Activated CD8-positive, alpha-beta T cell treated with anti-CD3 and anti-CD28 coated beads for 36 hours (primary cell): Measurements from ENCODE around the gene CCZ1. TPM values are rescaled to one million over a fixed set of nuclear protein-coding genes. Genes with fewer than 3 reads are reported as not detected.
"Not testable (repeated sequence)": the region's sequence is repeated elsewhere in the genome, so short reads cannot be mapped to it uniquely, and the experiment has no call there.

Experiments used
- ATAC-seq: fragments of 200-7000 bp; cut with Tn5 transposase; one replicate; pipeline ENCODE4 v1.10.0; 2021; ENCODE audit warnings: mild to moderate bottlenecking, moderate library complexity
- CTCF ChIA-PET: fragments of 350-600 bp; sonication (Branson Sonifier 250); formaldehyde crosslinking; loops from one replicate; lab custom pipeline; 2021; ENCODE audit warnings: antibody characterized with exemption; lab: Charles Lee
- POLR2A ChIA-PET: fragments of 350-600 bp; sonication (Branson Sonifier 250); formaldehyde crosslinking; loops from one replicate; lab custom pipeline; 2021; ENCODE audit warnings: antibody characterized with exemption; lab: Charles Lee
- DNase-seq: peaks from one replicate; pipeline ENCODE4 v3.0.0-alpha.2; 2020
- H3K27ac Mint-ChIP-seq: one replicate; pipeline ENCODE4 v1.8.0; 2021; ENCODE audit warnings: mild to moderate bottlenecking, mixed read lengths
- H3K27me3 Mint-ChIP-seq: one replicate; pipeline ENCODE4 v1.8.0; 2021; ENCODE audit warnings: mixed read lengths
- H3K36me3 Mint-ChIP-seq: one replicate; pipeline ENCODE4 v1.8.0; 2021; ENCODE audit warnings: low read depth, mixed read lengths
- H3K4me1 Mint-ChIP-seq: one replicate; pipeline ENCODE4 v1.8.0; 2021; ENCODE audit warnings: low read depth, mixed read lengths
- H3K4me3 Mint-ChIP-seq: one replicate; pipeline ENCODE4 v1.8.0; 2021; ENCODE audit warnings: mild to moderate bottlenecking, moderate library complexity, mixed read lengths
- H3K9me3 Mint-ChIP-seq: one replicate; pipeline ENCODE4 v1.8.0; 2021; ENCODE audit warnings: mixed read lengths
- intact Hi-C: fragments of 100-400 bp; cut with micrococcal nuclease; formaldehyde crosslinking; loops from one replicate; pipeline ENCODE4 v1.10.0; 2022
- total RNA-seq, 2 experiments: library from RNA; stranded (reverse); gene quantifications; one replicate each; pipeline ENCODE4 v1.2.3, GENCODE V29; 2021
- TF ChIP-seq, protein P1 (sequence below): fragments of 200-600 bp; IDR thresholded peaks from one replicate; pipeline ENCODE4 v1.8.0; 2022; ENCODE audit warnings: antibody characterized with exemption, mild to moderate bottlenecking

Gene CCZ1
- 100 to 1,000 TPM; 102 to 107 TPM for total RNA-seq

DNA sequence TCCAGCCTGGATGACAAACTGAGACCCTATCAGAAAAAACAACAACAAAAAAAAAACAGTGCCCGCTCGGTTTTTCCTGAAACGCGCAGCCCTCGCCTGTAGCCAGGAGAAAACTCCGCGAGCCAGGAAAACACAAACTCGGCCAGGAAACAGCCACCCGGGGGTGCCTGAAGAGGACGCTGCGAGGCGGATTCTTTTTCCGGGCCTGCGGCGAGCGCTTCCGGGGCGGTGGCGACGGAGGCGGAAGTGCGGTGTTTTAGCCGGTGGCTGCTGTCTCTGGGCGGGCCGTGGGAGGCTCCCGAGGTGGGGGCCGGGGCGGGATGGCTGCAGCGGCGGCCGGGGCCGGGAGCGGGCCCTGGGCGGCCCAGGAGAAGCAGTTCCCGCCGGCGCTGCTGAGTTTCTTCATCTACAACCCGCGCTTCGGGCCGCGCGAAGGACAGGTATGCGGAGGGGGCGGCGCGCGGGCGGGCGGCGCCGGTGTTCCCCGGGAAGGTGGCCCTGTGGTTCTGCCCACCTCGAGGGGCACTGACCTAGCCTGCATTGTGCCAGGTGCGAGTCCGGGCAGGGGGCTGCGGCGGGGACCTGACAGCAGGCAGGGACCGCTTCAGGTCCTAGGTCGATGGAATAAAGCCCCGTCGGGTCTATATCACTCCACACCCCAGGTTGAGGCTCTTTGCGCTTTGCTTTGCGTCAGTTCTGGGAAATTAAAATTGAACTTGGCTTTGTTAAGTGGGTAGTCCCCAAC lies at the start of gene CCZ1:
TSS of gene CCZ1 (plus strand) at position 254 of the 745 bp plus-strand sequence. CDS start at position 321, 67 bp downstream.
- H3K27me3 Mint-ChIP-seq, H3K9me3 Mint-ChIP-seq, intact Hi-C loops, H3K4me1 Mint-ChIP-seq, CTCF ChIA-PET, H3K36me3 Mint-ChIP-seq, POLR2A ChIA-PET: not testable (repeated sequence)
- Mint-ChIP-seq H3K4me3 (peak within 1 kb of the TSS; percentile 85), H3K27ac (peak within 1 kb of the TSS; percentile 91)
- ATAC-seq = peak; percentile 94
- DNase-seq = peak; percentile 86

DNA sequence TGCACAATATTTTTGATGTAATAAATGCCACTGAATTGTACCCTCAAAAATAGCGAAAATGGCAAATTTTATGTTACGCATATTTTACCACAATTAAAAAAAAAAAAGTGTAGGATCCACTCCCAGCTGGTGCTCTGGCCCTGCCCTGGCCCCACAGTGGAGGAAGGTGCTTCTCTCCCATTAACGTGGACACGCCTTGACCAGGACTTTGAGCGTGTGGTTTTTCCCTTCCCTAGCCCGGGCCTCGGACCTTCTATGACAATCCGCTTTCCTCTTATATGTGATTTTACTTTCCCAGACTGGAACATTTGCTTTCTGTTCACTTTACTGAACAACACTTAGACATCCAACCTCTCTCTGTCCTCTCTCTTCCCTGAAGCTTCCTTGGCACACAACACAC lies 47.6 kb upstream of the CCZ1 start:
- TF ChIP-seq, protein P1, sequence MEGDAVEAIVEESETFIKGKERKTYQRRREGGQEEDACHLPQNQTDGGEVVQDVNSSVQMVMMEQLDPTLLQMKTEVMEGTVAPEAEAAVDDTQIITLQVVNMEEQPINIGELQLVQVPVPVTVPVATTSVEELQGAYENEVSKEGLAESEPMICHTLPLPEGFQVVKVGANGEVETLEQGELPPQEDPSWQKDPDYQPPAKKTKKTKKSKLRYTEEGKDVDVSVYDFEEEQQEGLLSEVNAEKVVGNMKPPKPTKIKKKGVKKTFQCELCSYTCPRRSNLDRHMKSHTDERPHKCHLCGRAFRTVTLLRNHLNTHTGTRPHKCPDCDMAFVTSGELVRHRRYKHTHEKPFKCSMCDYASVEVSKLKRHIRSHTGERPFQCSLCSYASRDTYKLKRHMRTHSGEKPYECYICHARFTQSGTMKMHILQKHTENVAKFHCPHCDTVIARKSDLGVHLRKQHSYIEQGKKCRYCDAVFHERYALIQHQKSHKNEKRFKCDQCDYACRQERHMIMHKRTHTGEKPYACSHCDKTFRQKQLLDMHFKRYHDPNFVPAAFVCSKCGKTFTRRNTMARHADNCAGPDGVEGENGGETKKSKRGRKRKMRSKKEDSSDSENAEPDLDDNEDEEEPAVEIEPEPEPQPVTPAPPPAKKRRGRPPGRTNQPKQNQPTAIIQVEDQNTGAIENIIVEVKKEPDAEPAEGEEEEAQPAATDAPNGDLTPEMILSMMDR = no peak
- no peak overlapping the region for H3K27ac Mint-ChIP-seq
- no peaks in the 10 kb centered on the region for H3K4me1 Mint-ChIP-seq
- intact Hi-C loops = no loop called here
- no peak for DNase-seq
- no peak for ATAC-seq
- POLR2A ChIA-PET = interaction anchor here (0.6 kb wide), 1 partner anchor 787 kb away, joined by 4 read pairs; no protein-coding TSS in a partner anchor
- H3K36me3 Mint-ChIP-seq = no peaks in the 10 kb centered on the region
- no peak overlapping the region for H3K4me3 Mint-ChIP-seq
- no peaks in the 10 kb centered on the region for H3K27me3 Mint-ChIP-seq
- CTCF ChIA-PET = interaction anchor here (0.7 kb wide), 1 partner anchor 423 kb away, joined by 3 read pairs; no protein-coding TSS in a partner anchor
- H3K9me3 Mint-ChIP-seq = no peaks in the 10 kb centered on the region

DNA sequence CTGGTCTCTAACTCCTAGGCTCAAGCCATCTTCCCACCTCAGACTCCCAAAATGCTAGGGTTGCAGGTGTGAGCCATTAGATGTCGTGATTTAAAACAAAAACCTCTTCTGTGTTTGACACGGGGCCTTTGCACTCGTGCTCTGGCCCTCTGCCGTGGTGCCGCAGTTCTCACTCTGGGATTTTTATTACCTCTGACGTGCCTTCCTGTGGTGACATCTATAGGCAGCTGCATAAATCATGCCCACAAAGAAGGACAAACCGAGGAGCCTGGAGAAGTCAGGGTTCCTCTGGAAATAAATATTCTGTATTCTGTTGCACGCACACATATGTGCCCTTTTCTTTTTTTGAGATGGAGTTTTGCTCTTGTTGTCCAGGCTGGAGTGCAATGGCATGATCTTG lies 43.8 kb upstream of the CCZ1 start:
- TF ChIP-seq, protein P1 = no peak
- no peak for ATAC-seq
- Mint-ChIP-seq H3K4me3 (no peak overlapping the region), H3K27me3 (no peaks in the 10 kb centered on the region), H3K36me3 (no peaks in the 10 kb centered on the region), H3K4me1 (peaks cover 11% of the 10 kb centered on the region), H3K9me3 (no peaks in the 10 kb centered on the region), H3K27ac (no peak overlapping the region)
- ChIA-PET POLR2A (no interaction called here), CTCF (no interaction called here)
- DNase-seq = no peak
- intact Hi-C loops = no loop called here

DNA sequence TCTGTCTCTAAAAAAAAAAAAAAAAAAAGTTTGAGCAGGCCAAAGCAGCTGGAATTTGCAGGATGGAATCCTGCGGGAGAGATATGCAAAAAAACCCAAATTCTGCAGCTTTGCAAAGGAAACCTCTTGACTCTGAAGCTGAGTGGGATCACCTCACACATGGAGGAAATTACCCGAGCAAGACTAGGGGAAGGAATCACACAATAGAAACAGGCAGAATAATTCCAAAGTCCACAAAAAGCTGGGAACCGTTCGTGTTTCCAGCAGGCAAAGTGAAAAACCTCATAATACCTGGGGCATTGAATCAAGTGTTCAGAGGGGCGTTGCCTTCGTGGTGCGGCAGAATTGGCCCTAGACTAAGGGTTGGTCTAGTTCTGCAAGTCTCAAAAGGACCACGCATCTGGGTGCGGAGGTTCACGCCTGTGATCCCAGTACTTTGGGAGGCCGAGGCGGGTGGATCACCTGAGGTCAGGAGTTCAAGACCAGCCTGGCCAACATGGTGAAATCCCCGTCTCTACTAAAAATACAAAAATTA lies 41.4 kb upstream of the CCZ1 start:
- H3K4me1 Mint-ChIP-seq = peaks cover 11% of the 10 kb centered on the region
- POLR2A ChIA-PET = interaction anchor here (0.5 kb wide), 1 partner anchor 140 kb away, joined by 3 read pairs; no protein-coding TSS in a partner anchor
- H3K36me3 Mint-ChIP-seq, DNase-seq, H3K27me3 Mint-ChIP-seq, H3K4me3 Mint-ChIP-seq, ATAC-seq, intact Hi-C loops, H3K27ac Mint-ChIP-seq, H3K9me3 Mint-ChIP-seq: not testable (repeated sequence)
- CTCF ChIA-PET = interaction anchor here (0.7 to 3.1 kb wide), 23 partner anchors 9 to 621 kb away, joined by 3 to 12 read pairs (median 3); partner anchors contain the start of genes AIMP2, PMS2 and RNF216

DNA sequence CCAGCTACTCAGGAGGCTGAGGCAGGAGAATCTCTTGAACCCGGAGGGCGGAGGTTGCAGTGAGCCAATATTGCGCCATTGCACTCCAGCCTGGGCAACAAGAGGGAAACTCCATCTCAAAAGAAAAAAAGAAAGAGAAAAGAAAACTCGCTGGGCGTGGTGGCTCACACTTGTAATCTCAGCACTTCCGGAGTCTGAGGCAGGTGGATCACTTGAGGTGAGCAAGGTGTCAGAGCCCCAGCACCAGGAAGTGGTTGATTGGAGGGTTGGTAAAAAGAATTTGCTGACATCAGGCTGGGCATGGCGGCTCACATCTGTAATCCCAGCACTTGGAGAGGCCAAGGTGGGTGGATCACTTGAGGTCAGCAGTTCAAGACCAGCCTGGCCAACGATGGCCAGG lies 40.0 kb upstream of the CCZ1 start:
- H3K27me3 Mint-ChIP-seq, H3K9me3 Mint-ChIP-seq, H3K4me3 Mint-ChIP-seq, H3K36me3 Mint-ChIP-seq, intact Hi-C loops: not testable (repeated sequence)
- Mint-ChIP-seq H3K27ac (peak overlapping the region; percentile 67), H3K4me1 (peaks cover 11% of the 10 kb centered on the region)
- ATAC-seq (peak; percentile 67), DNase-seq (peak; percentile 47)
- ChIA-PET POLR2A (interaction anchor here (0.7 to 1.0 kb wide), 2 partner anchors 10 to 36 kb away, joined by 4 read pairs; no protein-coding TSS in a partner anchor), CTCF (interaction anchor here (0.6 to 3.1 kb wide), 3 partner anchors 37 to 465 kb away, joined by 3 to 12 read pairs (median 3); no protein-coding TSS in a partner anchor)

DNA sequence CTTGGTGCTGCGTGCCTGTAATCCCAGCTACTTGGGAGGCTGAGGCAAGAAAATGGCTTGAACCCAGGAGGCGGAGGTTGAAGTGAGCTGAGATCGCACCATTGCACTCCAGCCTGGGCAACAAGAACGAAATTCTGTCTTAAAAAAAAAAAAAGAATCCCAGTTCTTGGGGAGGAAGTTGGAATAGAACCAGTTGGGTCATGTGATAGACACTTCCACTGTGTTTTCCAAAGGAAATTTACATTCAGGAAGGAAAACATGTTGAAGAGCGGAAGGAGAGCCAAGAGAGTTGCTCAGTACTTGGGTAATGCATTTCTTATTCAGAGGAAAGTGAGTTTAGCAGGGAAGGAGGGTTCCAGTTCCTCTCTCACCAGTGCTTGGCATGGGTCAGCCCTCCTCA lies 37.3 kb upstream of the CCZ1 start:
- H3K36me3 Mint-ChIP-seq, ATAC-seq, CTCF ChIA-PET: not testable (repeated sequence)

DNA sequence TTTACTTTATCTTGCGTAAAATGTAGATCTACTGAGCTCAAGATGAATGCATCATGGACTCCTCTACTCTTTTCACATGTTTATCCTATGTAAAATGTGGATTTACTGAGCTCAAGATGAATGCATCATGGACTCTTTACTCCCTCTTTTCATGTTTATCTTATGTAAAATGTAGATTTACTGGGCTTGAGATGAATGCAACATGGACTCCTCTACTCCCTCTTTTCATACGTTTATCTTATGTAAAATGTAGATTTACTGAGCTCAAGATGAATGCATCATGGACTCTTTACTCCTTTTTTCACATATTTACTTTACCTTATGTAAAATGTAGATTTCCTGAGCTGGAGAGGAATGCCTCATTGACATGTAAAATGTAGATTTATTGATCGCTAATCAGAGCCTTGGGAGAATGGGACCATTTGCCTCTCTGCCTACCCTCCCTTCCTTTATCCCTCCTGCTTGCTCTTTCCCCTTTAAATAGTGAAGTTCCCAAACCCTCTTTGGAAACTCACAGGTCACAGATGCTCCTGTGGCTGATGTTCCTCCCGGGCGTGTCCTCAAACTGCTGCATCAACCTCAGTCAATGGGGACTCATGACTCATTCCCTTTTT lies 35.7 kb upstream of the CCZ1 start:
- H3K27me3 Mint-ChIP-seq, H3K4me3 Mint-ChIP-seq, H3K36me3 Mint-ChIP-seq, DNase-seq, H3K27ac Mint-ChIP-seq, POLR2A ChIA-PET, CTCF ChIA-PET, H3K9me3 Mint-ChIP-seq, intact Hi-C loops, H3K4me1 Mint-ChIP-seq, ATAC-seq: not testable (repeated sequence)

More for the DNA sequence above, 37.3 kb upstream of the CCZ1 start:
- H3K27me3 Mint-ChIP-seq, H3K9me3 Mint-ChIP-seq, H3K27ac Mint-ChIP-seq, H3K4me3 Mint-ChIP-seq, intact Hi-C loops, DNase-seq, POLR2A ChIA-PET: not testable (repeated sequence)
- H3K4me1 Mint-ChIP-seq = peaks cover 11% of the 10 kb centered on the region

DNA sequence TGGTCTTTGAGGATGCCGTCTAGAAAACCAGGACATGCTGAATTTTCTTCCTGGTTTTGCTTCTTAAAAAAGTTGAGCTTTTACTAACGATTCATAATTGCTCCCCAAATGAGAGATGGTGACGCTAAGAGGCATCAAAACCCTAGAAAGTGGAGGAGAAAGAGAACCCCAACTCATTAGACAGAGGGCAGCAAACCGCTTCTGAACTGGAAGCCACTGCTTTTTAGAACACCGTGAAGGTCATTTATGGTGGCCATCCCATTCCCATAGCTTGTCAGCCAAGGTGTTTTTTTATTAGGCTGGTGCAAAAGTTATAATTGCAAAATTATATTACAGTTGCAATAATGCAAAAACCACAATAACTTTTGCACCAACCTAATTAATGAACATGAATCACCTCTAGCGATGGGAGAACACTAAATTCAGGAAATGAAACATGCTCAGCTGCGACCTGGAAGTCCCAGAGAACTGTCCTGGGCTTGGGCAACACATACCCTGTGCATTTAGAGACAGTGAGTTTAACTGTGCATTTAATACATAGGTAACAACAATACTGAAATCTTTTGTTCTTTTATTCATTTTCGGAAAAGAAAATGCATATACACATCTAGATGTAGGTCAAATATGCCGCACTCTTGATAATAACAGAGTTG lies 33.1 kb upstream of the CCZ1 start:
- H3K27ac Mint-ChIP-seq, H3K4me3 Mint-ChIP-seq, H3K9me3 Mint-ChIP-seq, intact Hi-C loops, DNase-seq, H3K36me3 Mint-ChIP-seq, H3K27me3 Mint-ChIP-seq, POLR2A ChIA-PET, ATAC-seq, H3K4me1 Mint-ChIP-seq: not testable (repeated sequence)
- CTCF ChIA-PET = interaction anchor here (1.1 kb wide), 1 partner anchor 9 kb away, joined by 4 read pairs; no protein-coding TSS in a partner anchor
